B cell (primary cell): Measurements from ENCODE around the gene BNIP5. TPM values are rescaled to one million over a fixed set of nuclear protein-coding genes. Genes with fewer than 3 reads are reported as not detected.

Source experiments
- ATAC-seq: fragments of 200-7000 bp; cut with Tn5 transposase; one replicate; pipeline ENCODE4 v1.10.0; 2021; ENCODE audit warnings: low read depth, mild to moderate bottlenecking, moderate number of reproducible peaks, moderate library complexity
- CTCF ChIA-PET: fragments of 350-600 bp; sonication (Branson Sonifier 250); formaldehyde crosslinking; loops from one replicate; lab custom pipeline; 2021; ENCODE audit warnings: antibody characterized with exemption, inconsistent platforms; lab: Charles Lee
- POLR2A ChIA-PET: fragments of 350-600 bp; sonication (Branson Sonifier 250); formaldehyde crosslinking; loops from one replicate; lab custom pipeline; 2021; ENCODE audit warnings: antibody characterized with exemption; lab: Charles Lee
- DNase-seq: peaks from one replicate; pipeline ENCODE4 v3.0.0; 2013
- H2AFZ ChIP-seq: 2 replicates; pipeline ENCODE4 v1.6.1; 2012; ENCODE audit warnings: mild to moderate bottlenecking, low read depth, low read length; ENCODE audit not compliant: insufficient read depth, poor library complexity, severe bottlenecking
- H3K27ac ChIP-seq, 2 donors: 1 replicate in 1 of 2; 2 replicates in 1 of 2; pipeline ENCODE4 v1.5.1; 2012 to 2013; ENCODE audit warnings: low read length in 2 of 2, mild to moderate bottlenecking in 2 of 2, moderate library complexity in 1 of 2
- H3K27me3 ChIP-seq, 4 experiments: fragments of 200-600 bp in 1 of 4; sonication (generic) in 1 of 4; replicated peaks in 1 of 4; 1 replicate in 2 of 4; 2 replicates in 2 of 4; pipeline versions ENCODE4 v1.6.1 to v1.7.0; 2013 to 2016; ENCODE audit warnings: low read length in 3 of 4, mild to moderate bottlenecking in 2 of 4, mixed read lengths in 1 of 4, moderate library complexity in 1 of 4; ENCODE audit not compliant: insufficient read depth in 4 of 4, control insufficient read depth in 3 of 4; ENCODE audit errors: control extremely low read depth in 1 of 4
- H3K36me3 ChIP-seq, 2 experiments: replicated peaks in 1 of 2; 1 replicate in 1 of 2; 2 replicates in 1 of 2; pipeline versions ENCODE4 v1.6.1 to v1.7.1; 2013; ENCODE audit warnings: low read length in 1 of 2; ENCODE audit not compliant: insufficient read depth in 2 of 2, control insufficient read depth in 1 of 2; ENCODE audit errors: control extremely low read depth in 1 of 2, extremely low read depth in 1 of 2
- H3K4me1 ChIP-seq, 2 donors: fragments of 200-600 bp in 1 of 2; sonication (generic) in 1 of 2; 1 replicate in 1 of 2; 2 replicates in 1 of 2; pipeline versions ENCODE4 v1.5.1 to v1.6.1; 2013 to 2017; ENCODE audit warnings: low read length in 2 of 2; ENCODE audit not compliant: control insufficient read depth in 2 of 2, insufficient read depth in 2 of 2
- H3K4me2 ChIP-seq: replicated peaks from 2 replicates; pipeline ENCODE3; 2012; ENCODE audit warnings: mild to moderate bottlenecking, low read depth, low read length; ENCODE audit not compliant: poor library complexity, severe bottlenecking
- H3K4me3 ChIP-seq, 5 experiments: fragments of 200-600 bp in 1 of 5; sonication (generic) in 1 of 5; 1 replicate in 3 of 5; 2 replicates in 2 of 5; pipeline versions ENCODE4 v1.5.1 to v1.7.0; 2011 to 2016; ENCODE audit warnings: low read length in 4 of 5, mild to moderate bottlenecking in 4 of 5, low read depth in 2 of 5, control low read depth in 1 of 5, moderate library complexity in 1 of 5; ENCODE audit not compliant: insufficient read depth in 1 of 5; ENCODE audit errors: control extremely low read depth in 1 of 5, extremely low read depth in 1 of 5
- H3K79me2 ChIP-seq: fragments of 200-600 bp; sonication (generic); one replicate; pipeline ENCODE4 v1.6.0; 2016; ENCODE audit warnings: low read length; ENCODE audit not compliant: control insufficient read depth, insufficient read depth
- H3K9ac ChIP-seq: fragments of 200-600 bp; sonication (generic); 2 replicates; pipeline ENCODE4 v1.6.1; 2017; ENCODE audit warnings: mild to moderate bottlenecking, low read length, moderate library complexity
- H3K9me3 ChIP-seq, 3 donors: one replicate each; pipeline versions ENCODE4 v1.6.1 to v1.7.1; 2013; ENCODE audit warnings: low read length in 2 of 3; ENCODE audit not compliant: control insufficient read depth in 2 of 3, insufficient read depth in 1 of 3; ENCODE audit errors: control extremely low read depth in 1 of 3
- H4K20me1 ChIP-seq: 2 replicates; pipeline ENCODE4 v1.6.0; 2012; ENCODE audit warnings: mild to moderate bottlenecking, low read length; ENCODE audit not compliant: insufficient read depth, control insufficient read depth, poor library complexity, severe bottlenecking
- H3K27ac Mint-ChIP-seq: one replicate; pipeline ENCODE4 v1.8.0; 2021; ENCODE audit warnings: mixed read lengths
- H3K27me3 Mint-ChIP-seq: one replicate; pipeline ENCODE4 v1.8.0; 2021; ENCODE audit warnings: mixed read lengths
- H3K4me1 Mint-ChIP-seq: one replicate; pipeline ENCODE4 v1.8.0; 2021; ENCODE audit warnings: mixed read lengths
- H3K4me3 Mint-ChIP-seq: one replicate; pipeline ENCODE4 v1.8.0; 2021; ENCODE audit warnings: mixed read lengths
- H3K9me3 Mint-ChIP-seq: one replicate; pipeline ENCODE4 v1.8.0; 2022; ENCODE audit warnings: mixed read lengths; ENCODE audit not compliant: insufficient read depth
- CTCF ChIP-seq: fragments of 200-600 bp; IDR thresholded peaks from one replicate; pipeline ENCODE4 v1.8.0; 2022; ENCODE audit warnings: antibody characterized with exemption, mild to moderate bottlenecking
- EZH2 ChIP-seq: IDR thresholded peaks from 2 replicates; pipeline ENCODE4 v1.6.1; 2012; ENCODE audit warnings: borderline replicate concordance, low read depth, mild to moderate bottlenecking, moderate library complexity, low read length; ENCODE audit not compliant: insufficient read depth, poor library complexity, severe bottlenecking
- WGBS: methylation state at CpG from one replicate; pipeline ENCODE4 v1.1.5; 2013; ENCODE audit warnings: missing lambda C conversion rate; ENCODE audit not compliant: insufficient coverage; 5-methylcytosine and 5-hydroxymethylcytosine counted together
- intact Hi-C: fragments of 100-400 bp; cut with micrococcal nuclease; formaldehyde crosslinking; loops from one replicate; pipeline ENCODE4 v1.10.0; 2022
- polyA plus RNA-seq: library from polyadenylated mRNA; depleted of rRNA; stranded (reverse); fragments of >200 nt; gene quantifications from 2 replicates; pipeline ENCODE4 v1.2.3, GENCODE V29; 2012
- total RNA-seq, 2 donors: library from RNA; stranded (reverse); fragments of 120-200 nt in 1 of 2; gene quantifications; 1 replicate in 1 of 2; 2 replicates in 1 of 2; pipeline versions ENCODE4 v1.2.3 to v1.2.4, GENCODE V29; 2013 to 2022

The BNIP5 gene
- total and polyA plus RNA-seq, 2 donors (not counting 1 experiment from before 2014, with no cell fraction given) = 0.06 to 0.10 TPM

- TF ChIP-seq CTCF (no peak), EZH2 (no peak)
- POLR2A ChIA-PET = no interaction called here
- Histone ChIP-seq H2AFZ (no peak overlapping the region), H3K27ac (no peak overlapping the region), H3K27me3 (peaks cover 0 to 7% (median 0%) of the 10 kb centered on the region in 4 experiments), H3K4me1 (peaks cover 5 to 9% of the 10 kb centered on the region in 2 donors), H4K20me1 (no peaks in the 10 kb centered on the region), H3K4me2 (no peak overlapping the region), H3K36me3 (no peaks in the 10 kb centered on the region), H3K9ac (no peak overlapping the region), H3K9me3 (peaks cover 0 to 2% (median 0%) of the 10 kb centered on the region in 3 donors), H3K4me3 (no peak overlapping the region), H3K79me2 (no peaks in the 10 kb centered on the region)
- no peak overlapping the region for H3K4me3 Mint-ChIP-seq
- ATAC-seq (no peak), DNase-seq (no peak)
- peaks cover 13% of the 10 kb centered on the region for H3K27me3 Mint-ChIP-seq
- no peaks in the 10 kb centered on the region for H3K9me3 Mint-ChIP-seq
- intact Hi-C loops = loop anchor here (5.0 kb wide), 1 partner anchor 316 kb away; the partner anchor contains the start of gene MAPK14
- CTCF ChIA-PET = interaction anchor here (1.4 to 4.2 kb wide), 3 partner anchors 15 to 18 kb away, joined by 6 to 32 read pairs (median 8); no protein-coding TSS in a partner anchor
- H3K27ac Mint-ChIP-seq = no peak overlapping the region
- peaks cover 7% of the 10 kb centered on the region for H3K4me1 Mint-ChIP-seq
- WGBS = 94% methylated on average over 4 of the region's 5 CpGs
These were observed 6.5 kb upstream of the BNIP5 start for GRCh38 chr6:36343109-36343680.
